Immature natural killer cell (primary cell): ENCODE results near the gene SRR. TPM values are rescaled to one million over a fixed set of nuclear protein-coding genes. Genes with fewer than 3 reads are reported as not detected.

Experiments used
- DNase-seq, 3 donors: peaks; one replicate each; pipeline ENCODE4 v3.0.0; 2022; ENCODE audit warnings: mixed read lengths in 1 of 3
- H3K27ac Mint-ChIP-seq, 6 donors: one replicate each; pipeline ENCODE4 v1.8.0; 2020; ENCODE audit warnings: mixed read lengths in 6 of 6, mild to moderate bottlenecking in 5 of 6, inconsistent platforms in 4 of 6, moderate library complexity in 3 of 6
- H3K27me3 Mint-ChIP-seq, 3 donors: one replicate each; pipeline ENCODE4 v1.8.0; 2020 to 2021; ENCODE audit warnings: low read depth in 3 of 3, mild to moderate bottlenecking in 3 of 3, mixed read lengths in 3 of 3, moderate library complexity in 3 of 3, inconsistent platforms in 1 of 3
- H3K36me3 Mint-ChIP-seq, 3 donors: one replicate each; pipeline ENCODE4 v1.8.0; 2020; ENCODE audit warnings: mixed read lengths in 3 of 3, inconsistent platforms in 2 of 3, mild to moderate bottlenecking in 2 of 3
- H3K4me1 Mint-ChIP-seq, 2 donors: one replicate each; pipeline ENCODE4 v1.8.0; 2020; ENCODE audit warnings: inconsistent platforms in 2 of 2, mild to moderate bottlenecking in 2 of 2, mixed read lengths in 2 of 2, moderate library complexity in 1 of 2
- H3K4me3 Mint-ChIP-seq, 5 donors: one replicate each; pipeline ENCODE4 v1.8.0; 2020; ENCODE audit warnings: mild to moderate bottlenecking in 5 of 5, mixed read lengths in 5 of 5, inconsistent platforms in 3 of 5, moderate library complexity in 3 of 5
- H3K9me3 Mint-ChIP-seq, 6 donors: one replicate each; pipeline ENCODE4 v1.8.0; 2020; ENCODE audit warnings: mild to moderate bottlenecking in 6 of 6, mixed read lengths in 6 of 6, inconsistent platforms in 4 of 6, moderate library complexity in 3 of 6
- polyA plus RNA-seq, 3 donors: library from polyadenylated mRNA; unstranded; fragments of 300-500 nt; fragmentation: Illumina TruSeq; gene quantifications; one replicate each; pipeline ENCODE4 v1.2.3, GENCODE V29; 2021

The SRR gene
- polyA plus RNA-seq, 3 donors from 2014 or later, result 6.6 to 13.9 (median 8.6) TPM

DNA sequence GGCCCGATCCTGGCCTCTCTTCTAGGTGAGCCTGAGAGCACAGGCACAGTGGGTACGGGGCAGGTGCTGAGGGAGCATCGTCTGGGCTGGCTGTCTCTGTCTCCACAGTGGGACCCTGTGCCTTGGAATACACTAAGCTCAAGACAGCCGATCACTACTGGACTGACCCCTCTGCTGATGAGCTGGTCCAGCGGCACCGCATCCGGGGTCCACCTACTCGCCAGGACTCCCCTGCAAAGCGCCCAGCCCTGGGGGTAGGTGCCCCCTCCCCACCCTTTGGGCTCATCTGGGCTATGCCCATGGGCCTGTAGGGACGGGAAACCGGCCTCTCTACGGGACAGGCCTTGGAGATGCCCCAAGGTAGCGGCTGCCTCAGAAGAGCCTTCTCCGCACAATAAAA is 59.1 kb downstream of the SRR start:
- Mint-ChIP-seq H3K27me3 (peaks cover 0 to 6% (median 0%) of the 10 kb centered on the region in 3 donors), H3K4me3 (no peak overlapping the region), H3K4me1 (no peaks in the 10 kb centered on the region), H3K27ac (no peak overlapping the region), H3K36me3 (peaks cover 0 to 7% (median 0%) of the 10 kb centered on the region in 3 donors), H3K9me3 (no peaks in the 10 kb centered on the region)
- no peak for DNase-seq

DNA sequence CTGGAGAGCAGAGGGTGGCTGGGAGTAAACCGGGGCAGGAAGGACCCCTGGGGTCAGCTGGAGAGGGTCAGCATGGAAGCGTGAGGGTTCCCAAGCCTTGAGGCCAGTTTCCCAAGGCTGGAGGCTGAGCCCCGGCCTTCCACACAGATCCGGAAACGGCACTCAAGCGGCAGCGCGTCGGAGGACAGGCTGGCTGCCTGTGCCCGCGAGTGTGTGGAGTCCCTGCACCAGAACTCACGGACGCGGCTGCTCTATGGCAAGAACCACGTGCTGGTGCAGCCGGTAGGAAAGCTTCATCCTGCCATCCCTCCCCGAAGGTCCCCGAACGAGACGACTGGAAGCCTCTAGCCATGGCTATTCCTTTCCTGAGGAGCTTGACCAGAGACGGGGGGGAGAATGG is 59.6 kb downstream of the SRR start:
- Mint-ChIP-seq H3K27ac (no peak overlapping the region), H3K4me1 (no peaks in the 10 kb centered on the region), H3K9me3 (no peaks in the 10 kb centered on the region), H3K27me3 (peaks cover 0 to 7% (median 0%) of the 10 kb centered on the region in 3 donors), H3K36me3 (peaks cover 0 to 7% (median 0%) of the 10 kb centered on the region in 3 donors), H3K4me3 (no peak overlapping the region)
- no peak for DNase-seq

- no peaks in the 10 kb centered on the region for H3K4me1 Mint-ChIP-seq
- peaks cover 0 to 7% (median 0%) of the 10 kb centered on the region in 3 donors for H3K27me3 Mint-ChIP-seq
- DNase-seq, result no peak
- H3K27ac Mint-ChIP-seq, result no peak overlapping the region
- H3K36me3 Mint-ChIP-seq, result peaks cover 0 to 7% (median 0%) of the 10 kb centered on the region in 3 donors
- no peaks in the 10 kb centered on the region for H3K9me3 Mint-ChIP-seq
- H3K4me3 Mint-ChIP-seq, result no peak overlapping the region
Observed at GRCh38 chr17:2363851-2364762, 60.4 kb downstream of the SRR start.

GRCh38 chr17:2364763-2365116 is 61.0 kb downstream of the SRR start:
- H3K27ac Mint-ChIP-seq, result no peak overlapping the region
- H3K4me1 Mint-ChIP-seq, result no peaks in the 10 kb centered on the region
- peaks cover 0 to 7% (median 0%) of the 10 kb centered on the region in 3 donors for H3K36me3 Mint-ChIP-seq
- peaks cover 0 to 7% (median 0%) of the 10 kb centered on the region in 3 donors for H3K27me3 Mint-ChIP-seq
- no peaks in the 10 kb centered on the region for H3K9me3 Mint-ChIP-seq
- no peak overlapping the region for H3K4me3 Mint-ChIP-seq
- no peak for DNase-seq

- DNase-seq, result no peak
- Mint-ChIP-seq H3K27ac (no peak overlapping the region), H3K9me3 (no peaks in the 10 kb centered on the region), H3K36me3 (peaks cover 0 to 7% (median 0%) of the 10 kb centered on the region in 3 donors), H3K4me3 (no peak overlapping the region), H3K27me3 (peaks cover 0 to 7% (median 0%) of the 10 kb centered on the region in 3 donors), H3K4me1 (no peaks in the 10 kb centered on the region)
Observed at GRCh38 chr17:2365132-2365531, 61.4 kb downstream of the SRR start.

DNA sequence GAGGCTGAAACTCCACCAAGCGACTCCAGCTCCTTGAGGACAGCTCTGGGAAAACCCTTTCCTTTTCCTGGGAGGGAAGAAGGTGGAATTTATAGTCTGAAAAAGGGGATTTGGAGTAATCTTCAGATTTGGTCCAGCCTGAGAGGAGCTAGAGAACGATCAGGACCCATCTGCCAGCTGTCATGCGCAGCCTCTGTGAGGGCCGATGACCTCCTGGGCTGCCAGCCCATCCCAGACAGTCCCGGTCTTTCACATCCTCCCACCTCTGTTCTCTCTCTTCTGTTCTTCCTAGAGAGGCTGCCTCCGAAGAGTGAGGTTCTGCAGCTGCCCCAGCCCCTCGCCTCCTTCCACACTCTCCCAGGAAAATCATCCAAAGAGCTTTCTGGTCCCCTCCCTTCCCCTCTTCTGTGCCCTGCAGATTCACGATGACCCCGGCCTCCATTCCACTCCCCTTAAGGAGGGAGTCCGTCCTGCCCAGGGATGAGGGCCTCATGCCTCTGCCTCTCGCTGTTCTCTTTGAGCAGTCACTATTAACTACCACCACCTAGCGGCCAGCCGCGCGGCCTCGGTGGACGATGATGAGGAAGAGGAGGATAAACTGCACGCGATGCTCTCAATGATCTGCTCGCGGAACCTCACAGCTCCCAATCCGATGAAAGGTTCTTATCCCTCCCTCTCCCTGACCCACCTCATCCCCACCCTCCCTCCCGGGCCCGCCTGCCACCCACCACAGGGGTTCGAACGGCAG is 63.2 kb downstream of the SRR start:
- Mint-ChIP-seq H3K36me3 (no peaks in the 10 kb centered on the region), H3K4me1 (no peaks in the 10 kb centered on the region), H3K27ac (no peak overlapping the region), H3K4me3 (no peak overlapping the region), H3K27me3 (peaks cover 0 to 4% (median 0%) of the 10 kb centered on the region in 3 donors), H3K9me3 (no peaks in the 10 kb centered on the region)
- no peak for DNase-seq

- H3K36me3 Mint-ChIP-seq, result peaks cover 0 to 3% (median 0%) of the 10 kb centered on the region in 3 donors
- H3K4me1 Mint-ChIP-seq, result no peaks in the 10 kb centered on the region
- no peak overlapping the region for H3K27ac Mint-ChIP-seq
- no peak overlapping the region for H3K4me3 Mint-ChIP-seq
- peaks cover 0 to 3% (median 0%) of the 10 kb centered on the region in 3 donors for H3K27me3 Mint-ChIP-seq
- DNase-seq, result no peak
- no peaks in the 10 kb centered on the region for H3K9me3 Mint-ChIP-seq
Observed at GRCh38 chr17:2368359-2368758, 64.6 kb downstream of the SRR start.

GRCh38 chr17:2369039-2369438 is 65.3 kb downstream of the SRR start:
- Mint-ChIP-seq H3K27ac (no peak overlapping the region), H3K4me3 (no peak overlapping the region), H3K9me3 (no peaks in the 10 kb centered on the region), H3K4me1 (no peaks in the 10 kb centered on the region), H3K27me3 (peaks cover 0 to 3% (median 0%) of the 10 kb centered on the region in 3 donors), H3K36me3 (peaks cover 0 to 3% (median 0%) of the 10 kb centered on the region in 3 donors)
- DNase-seq, result no peak

DNA sequence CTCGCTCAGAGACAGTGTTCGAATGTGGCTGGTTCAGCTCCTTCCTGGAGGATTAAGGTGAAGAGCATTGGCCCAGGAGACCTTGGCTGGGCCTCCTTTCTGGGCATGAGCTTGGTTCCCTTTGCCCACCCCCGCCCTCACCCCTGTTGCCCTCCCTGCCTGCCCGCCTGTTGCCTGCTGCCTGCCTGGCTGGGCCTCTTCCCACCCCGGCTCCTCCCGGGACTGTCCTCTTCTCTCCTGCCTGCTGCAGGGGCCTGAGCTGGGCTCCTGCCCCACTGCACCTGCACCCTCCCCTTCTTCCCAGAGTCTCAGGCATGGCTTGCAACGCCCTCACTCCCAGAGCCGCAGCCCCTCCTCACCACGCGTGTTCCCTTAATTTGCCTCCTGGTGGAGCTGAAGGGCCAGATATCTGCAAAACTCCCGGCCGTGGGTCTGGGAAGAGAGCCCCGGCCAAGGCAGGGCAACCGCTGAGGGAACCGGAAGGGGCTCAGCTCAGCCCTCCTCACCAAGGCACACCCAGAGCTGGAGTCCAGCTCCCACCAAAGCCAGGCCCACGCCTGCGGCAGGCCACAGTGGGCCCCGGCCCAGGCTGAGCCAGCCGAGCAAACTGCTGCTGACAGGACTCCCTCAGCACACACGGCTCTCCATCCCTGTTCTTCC is 65.9 kb downstream of the SRR start:
- Mint-ChIP-seq H3K36me3 (peaks cover 0 to 3% (median 0%) of the 10 kb centered on the region in 3 donors), H3K4me1 (no peaks in the 10 kb centered on the region), H3K27me3 (peaks cover 0 to 3% (median 0%) of the 10 kb centered on the region in 3 donors), H3K4me3 (no peak overlapping the region), H3K9me3 (no peaks in the 10 kb centered on the region), H3K27ac (no peak overlapping the region)
- no peak for DNase-seq

DNA sequence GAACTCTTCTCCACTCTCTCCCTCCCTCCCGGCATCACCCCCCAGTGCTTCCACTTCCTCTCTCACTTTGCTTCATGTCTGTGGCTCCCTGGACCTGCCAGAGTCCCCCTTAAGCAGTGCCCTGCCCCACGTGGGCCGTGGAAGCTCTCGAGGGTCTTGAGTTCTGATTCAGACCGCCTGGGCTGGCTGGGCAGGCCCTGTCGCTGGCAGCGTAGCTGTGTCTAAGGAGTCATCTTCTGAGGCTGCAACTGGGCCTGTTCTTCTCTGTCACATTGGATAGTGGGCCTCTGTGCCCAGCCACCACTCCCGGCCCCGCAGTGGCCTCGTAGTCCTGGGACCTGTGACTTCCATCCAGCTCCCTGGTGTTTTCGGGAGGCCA is 66.5 kb downstream of the SRR start:
- no peak for DNase-seq
- Mint-ChIP-seq H3K4me3 (no peak overlapping the region), H3K27ac (no peak overlapping the region), H3K9me3 (no peaks in the 10 kb centered on the region), H3K36me3 (peaks cover 0 to 3% (median 3%) of the 10 kb centered on the region in 3 donors), H3K4me1 (no peaks in the 10 kb centered on the region), H3K27me3 (peaks cover 0 to 3% (median 0%) of the 10 kb centered on the region in 3 donors)

DNA sequence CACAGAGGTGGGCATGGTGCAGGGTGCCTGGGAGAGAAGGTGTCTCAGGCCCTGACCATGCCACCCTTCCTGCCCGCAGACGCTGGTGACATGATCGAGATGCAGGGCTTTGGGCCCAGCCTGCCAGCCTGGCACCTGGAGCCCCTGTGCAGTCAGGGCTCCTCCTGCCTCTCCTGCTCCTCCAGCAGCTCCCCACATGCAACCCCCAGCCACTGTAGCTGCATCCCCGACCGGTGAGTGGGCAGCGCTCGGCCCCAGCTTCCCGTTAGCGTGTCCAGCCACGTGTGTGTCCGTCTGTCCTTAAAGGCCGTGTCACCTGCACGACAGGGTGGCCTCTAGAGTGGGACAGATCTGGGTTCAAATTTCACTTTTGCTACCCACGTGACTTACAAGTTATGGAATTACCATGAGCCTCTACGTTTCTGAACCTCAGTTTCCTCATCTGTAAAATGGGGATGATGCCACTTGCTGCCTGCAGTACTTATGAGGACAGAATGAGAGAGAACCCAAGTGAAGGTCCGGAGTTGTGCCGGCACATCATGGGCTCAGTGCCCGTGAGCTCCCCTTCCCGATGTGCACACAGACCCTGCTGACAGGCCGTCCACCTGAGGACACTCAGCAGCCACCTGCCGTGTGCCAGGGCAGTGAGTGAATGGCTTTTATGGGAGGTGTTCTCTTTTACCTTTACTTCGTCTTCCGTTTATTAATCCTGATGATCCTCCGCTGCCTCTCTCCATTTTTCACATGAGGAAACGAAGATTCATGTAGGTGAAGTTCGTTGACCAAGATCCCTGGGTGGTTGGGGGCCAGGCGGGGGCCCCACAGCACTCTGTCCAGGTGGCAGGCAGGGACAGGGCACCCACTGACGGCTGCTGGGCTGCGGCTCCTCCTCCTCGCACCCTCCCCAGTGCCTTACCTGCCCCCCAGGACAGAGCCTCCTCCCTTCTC is 67.7 kb downstream of the SRR start:
- H3K9me3 Mint-ChIP-seq, result no peaks in the 10 kb centered on the region
- H3K36me3 Mint-ChIP-seq, result peaks cover 0 to 3% (median 3%) of the 10 kb centered on the region in 3 donors
- no peak for DNase-seq
- H3K4me3 Mint-ChIP-seq, result no peak overlapping the region
- H3K4me1 Mint-ChIP-seq, result no peaks in the 10 kb centered on the region
- no peak overlapping the region for H3K27ac Mint-ChIP-seq
- peaks cover 0 to 3% (median 0%) of the 10 kb centered on the region in 3 donors for H3K27me3 Mint-ChIP-seq

DNA sequence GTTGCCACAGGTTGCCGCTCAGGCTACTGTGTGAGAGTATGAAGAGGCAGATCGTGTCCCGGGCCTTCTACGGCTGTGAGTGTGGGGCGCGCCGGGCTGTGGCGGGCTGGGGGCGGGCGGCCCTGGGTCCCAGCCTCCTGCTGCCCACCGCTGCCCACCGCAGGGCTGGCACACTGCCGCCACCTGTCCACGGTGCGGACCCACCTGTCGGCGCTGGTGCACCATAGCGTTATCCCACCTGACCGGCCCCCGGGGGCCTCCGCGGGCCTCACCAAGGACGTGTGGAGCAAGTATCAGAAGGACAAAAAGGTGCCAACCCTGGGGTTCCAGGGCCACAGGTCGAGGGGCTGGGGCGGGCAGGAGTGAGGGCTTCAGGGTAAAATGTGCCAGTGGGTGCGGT is 68.4 kb downstream of the SRR start:
- Mint-ChIP-seq H3K9me3 (no peaks in the 10 kb centered on the region), H3K27me3 (peaks cover 0 to 3% (median 0%) of the 10 kb centered on the region in 3 donors), H3K27ac (no peak overlapping the region), H3K4me3 (no peak overlapping the region), H3K36me3 (peaks cover 0 to 3% (median 3%) of the 10 kb centered on the region in 3 donors), H3K4me1 (no peaks in the 10 kb centered on the region)
- DNase-seq, result no peak

DNA sequence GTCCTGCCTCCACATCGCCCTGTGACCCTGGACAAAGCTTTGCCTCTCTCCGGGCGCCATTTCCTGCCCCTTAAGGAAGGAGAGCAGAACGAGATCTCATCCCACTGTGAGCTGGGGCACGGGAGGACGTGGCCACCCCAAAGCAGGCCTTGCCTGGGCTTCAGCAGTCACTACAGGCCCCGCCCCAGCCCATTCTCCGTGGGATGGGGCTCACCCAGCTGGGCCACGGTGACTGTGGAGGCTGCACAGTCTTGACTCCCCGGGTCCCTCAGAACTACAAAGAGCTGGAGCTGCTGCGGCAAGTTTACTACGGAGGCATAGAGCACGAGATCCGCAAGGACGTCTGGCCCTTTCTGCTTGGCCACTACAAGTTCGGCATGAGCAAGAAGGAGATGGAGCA is 68.9 kb downstream of the SRR start:
- peaks cover 0 to 3% (median 3%) of the 10 kb centered on the region in 3 donors for H3K36me3 Mint-ChIP-seq
- H3K4me3 Mint-ChIP-seq, result no peak overlapping the region
- peaks cover 0 to 3% (median 0%) of the 10 kb centered on the region in 3 donors for H3K27me3 Mint-ChIP-seq
- DNase-seq, result no peak
- no peaks in the 10 kb centered on the region for H3K9me3 Mint-ChIP-seq
- no peak overlapping the region for H3K27ac Mint-ChIP-seq
- H3K4me1 Mint-ChIP-seq, result no peaks in the 10 kb centered on the region
